Erythroblast (primary cell): ENCODE measurements around the gene TAP2.

ENCODE experiments used
- GATA1 ChIP-seq: IDR thresholded peaks from 2 replicates; pipeline ENCODE4 v1.6.1; 2011; ENCODE audit warnings: low read depth, mild to moderate bottlenecking, control low read depth, low read length, moderate library complexity
- POLR2A ChIP-seq: IDR thresholded peaks from 2 replicates; pipeline ENCODE4 v1.6.1; 2011; ENCODE audit warnings: mild to moderate bottlenecking, low read length

DNA sequence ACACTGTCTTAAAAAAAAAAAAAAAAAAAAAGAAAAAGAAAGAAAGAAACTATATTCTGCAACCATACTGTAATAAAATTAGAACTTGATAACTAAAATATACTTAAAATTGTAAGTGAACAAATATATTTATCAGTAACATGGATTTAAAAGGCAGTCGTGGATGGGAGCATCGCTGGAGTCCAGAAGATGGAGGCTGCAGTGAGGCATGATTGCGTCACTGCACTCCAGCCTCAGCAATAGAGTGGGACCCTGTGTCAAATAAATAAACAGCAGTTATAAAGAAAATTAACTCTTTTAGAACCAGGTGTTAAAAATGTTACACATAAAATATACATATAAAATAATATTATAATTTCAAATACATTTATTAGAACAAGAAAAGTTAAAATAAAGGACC lies 24.2 kb upstream of the TAP2 start:
- TF ChIP-seq POLR2A: no peak
- TF ChIP-seq GATA1: no peak
